ENCODE measurements around the gene FAM90A1.
A peak's percentile ranks its signal among the peaks of the same experiment; 100 is the strongest.
"Not testable (repeated sequence)": the region's sequence is repeated elsewhere in the genome, so short reads cannot be mapped to it uniquely, and the experiment has no call there.

- peak; percentile 46 for TF ChIP-seq CTCF (IDR thresholded peaks at IDR 0.05; ENCODE audit: low read depth, low read length, missing input control)
- not testable (repeated sequence) for TF ChIP-seq SP1 (IDR thresholded peaks at IDR 0.05); GABPA (IDR thresholded peaks at IDR 0.05 in 1 of 2, conservative IDR thresholded peaks at IDR 0.05 in 1 of 2); ZBTB33 (IDR thresholded peaks at IDR 0.05); REST (IDR thresholded peaks at IDR 0.05); EGR1 (IDR thresholded peaks at IDR 0.05; ENCODE audit: low read depth in 2 of 2); NR2F2 (IDR thresholded peaks at IDR 0.05); MAX (IDR thresholded peaks at IDR 0.05)
- TF ChIP-seq YY1 (IDR thresholded peaks at IDR 0.05): peak; percentile 36
- peak; percentile 52 to 59 for TF ChIP-seq RAD21 (IDR thresholded peaks at IDR 0.05)
Measured at GRCh38 chr12:8179989-8180585, 47.3 kb downstream of the FAM90A1 start.

Measured in liver (tissue), 3 donors.